Measurements from ENCODE around the gene GRK5.
A peak's percentile ranks its signal among the peaks of the same experiment; 100 is the strongest.

The GRK5 gene

DNA sequence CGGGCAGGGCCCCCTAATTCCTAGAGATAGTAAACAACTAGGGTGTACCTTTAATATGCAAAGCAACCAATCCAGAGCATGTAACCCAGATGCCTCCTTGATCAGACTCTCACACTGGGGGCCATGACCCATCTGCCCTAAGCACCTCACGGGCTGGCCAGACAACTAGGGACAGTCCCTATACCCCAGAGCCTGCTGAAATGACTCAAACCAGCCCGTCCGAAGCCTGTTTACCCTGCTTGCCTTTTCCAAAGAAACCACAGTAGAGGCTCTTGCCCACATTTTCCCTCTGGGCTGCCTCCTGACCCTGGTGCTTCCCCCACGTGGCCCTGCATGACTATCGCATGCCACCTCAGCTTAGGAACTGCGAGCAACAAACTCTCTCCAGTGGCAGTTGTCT is 288.9 kb downstream of the GRK5 start:
- no peak overlapping the region for H3K4me3 ChIP-seq (ENCODE audit: low read depth, low read length)
- no peak for DNase-seq
- in situ Hi-C loops (cut with HindIII; ENCODE audit: low pct_ligation_motif_present, low sequenced_read_pairs), result no loop called here
- H3K27ac ChIP-seq, result no peak overlapping the region
- peak; percentile 4 for TF ChIP-seq CTCF (IDR thresholded peaks at IDR 0.05; ENCODE audit: low read depth, low read length, missing control alignments)
- H3K27me3 ChIP-seq (replicated peaks), result no peaks in the 10 kb centered on the region
- no peaks in the 10 kb centered on the region for H3K36me3 ChIP-seq (replicated peaks)

GRCh38 chr10:119497243-119497642 is 289.9 kb downstream of the GRK5 start:
- no peak overlapping the region for H3K27ac ChIP-seq
- in situ Hi-C loops (cut with HindIII; ENCODE audit: low pct_ligation_motif_present, low sequenced_read_pairs), result no loop called here
- DNase-seq, result no peak
- H3K27me3 ChIP-seq (replicated peaks), result no peaks in the 10 kb centered on the region
- no peak for TF ChIP-seq CTCF (IDR thresholded peaks at IDR 0.05; ENCODE audit: low read depth, low read length, missing control alignments)
- no peaks in the 10 kb centered on the region for H3K36me3 ChIP-seq (replicated peaks)
- H3K4me3 ChIP-seq (ENCODE audit: low read depth, low read length), result no peak overlapping the region

DNA sequence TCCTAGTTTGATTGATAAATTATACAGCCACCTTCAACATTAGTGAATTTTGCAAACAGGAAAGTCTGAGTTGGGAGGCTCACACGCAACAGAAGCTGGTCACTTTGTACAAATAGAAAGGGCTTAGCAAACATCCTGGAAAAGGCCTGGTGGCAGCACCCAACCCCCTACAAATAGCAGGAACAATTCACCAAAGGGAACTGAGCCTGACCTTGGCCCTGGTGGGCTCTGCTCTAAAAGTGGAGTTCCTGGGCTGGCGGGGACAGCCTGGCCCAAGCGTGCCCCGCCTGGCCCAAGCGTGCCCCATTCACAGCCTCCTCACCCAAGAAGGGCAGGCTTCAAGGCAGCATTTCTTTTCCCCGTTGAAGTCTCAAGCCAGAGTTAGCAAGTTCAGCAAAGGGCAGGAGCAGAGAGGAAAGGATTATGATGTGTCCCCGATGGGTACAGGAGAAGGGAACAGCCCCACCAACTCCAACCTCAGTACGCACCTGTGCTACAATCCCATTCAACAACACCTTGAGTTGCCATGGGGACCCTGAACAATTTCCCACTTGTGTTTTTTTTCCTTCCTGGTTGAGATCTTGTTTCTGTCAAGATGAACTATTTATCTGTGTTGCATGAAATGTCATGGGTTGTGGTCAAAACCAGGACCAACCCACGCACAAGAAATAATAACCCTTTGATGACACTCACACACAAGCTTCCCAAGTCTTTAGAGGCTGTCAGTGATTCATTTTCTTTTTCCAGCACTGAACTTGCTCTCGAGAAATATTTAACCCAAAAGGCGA is 291.7 kb downstream of the GRK5 start:
- in situ Hi-C loops (cut with HindIII; ENCODE audit: low pct_ligation_motif_present, low sequenced_read_pairs), result no loop called here
- Histone ChIP-seq H3K27ac (no peak overlapping the region), H3K4me3 (ENCODE audit: low read depth, low read length) (no peak overlapping the region)

DNA sequence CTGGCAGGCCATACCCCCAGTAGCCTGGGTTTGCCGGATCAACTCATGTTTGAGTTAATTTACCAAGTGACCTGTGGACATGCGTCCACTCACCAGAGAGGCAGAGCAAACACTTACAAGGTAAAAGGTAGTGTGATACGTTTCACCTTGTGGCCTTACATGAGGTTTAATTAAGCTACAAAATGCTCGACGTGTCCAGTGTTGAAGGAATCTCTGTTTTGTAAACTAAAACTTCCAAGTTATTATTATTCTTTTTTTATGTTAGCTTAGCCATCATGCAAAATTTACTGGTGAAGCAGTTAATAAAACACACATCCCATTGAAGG is 292.3 kb downstream of the GRK5 start:
- Histone ChIP-seq H3K27me3 (replicated peaks) (no peaks in the 10 kb centered on the region), H3K27ac (no peak overlapping the region), H3K4me3 (ENCODE audit: low read depth, low read length) (no peak overlapping the region), H3K36me3 (replicated peaks) (peaks cover 3% of the 10 kb centered on the region)
- TF ChIP-seq CTCF (IDR thresholded peaks at IDR 0.05; ENCODE audit: low read depth, low read length, missing control alignments), result no peak
- in situ Hi-C loops (cut with HindIII; ENCODE audit: low pct_ligation_motif_present, low sequenced_read_pairs), result no loop called here
- DNase-seq, result no peak

More for the DNA sequence above, 291.7 kb downstream of the GRK5 start:
- Histone ChIP-seq H3K27me3 (replicated peaks) (no peaks in the 10 kb centered on the region), H3K36me3 (replicated peaks) (peaks cover 3% of the 10 kb centered on the region)
- DNase-seq, result peak; percentile 66
- TF ChIP-seq CTCF (IDR thresholded peaks at IDR 0.05; ENCODE audit: low read depth, low read length, missing control alignments), result no peak

DNA sequence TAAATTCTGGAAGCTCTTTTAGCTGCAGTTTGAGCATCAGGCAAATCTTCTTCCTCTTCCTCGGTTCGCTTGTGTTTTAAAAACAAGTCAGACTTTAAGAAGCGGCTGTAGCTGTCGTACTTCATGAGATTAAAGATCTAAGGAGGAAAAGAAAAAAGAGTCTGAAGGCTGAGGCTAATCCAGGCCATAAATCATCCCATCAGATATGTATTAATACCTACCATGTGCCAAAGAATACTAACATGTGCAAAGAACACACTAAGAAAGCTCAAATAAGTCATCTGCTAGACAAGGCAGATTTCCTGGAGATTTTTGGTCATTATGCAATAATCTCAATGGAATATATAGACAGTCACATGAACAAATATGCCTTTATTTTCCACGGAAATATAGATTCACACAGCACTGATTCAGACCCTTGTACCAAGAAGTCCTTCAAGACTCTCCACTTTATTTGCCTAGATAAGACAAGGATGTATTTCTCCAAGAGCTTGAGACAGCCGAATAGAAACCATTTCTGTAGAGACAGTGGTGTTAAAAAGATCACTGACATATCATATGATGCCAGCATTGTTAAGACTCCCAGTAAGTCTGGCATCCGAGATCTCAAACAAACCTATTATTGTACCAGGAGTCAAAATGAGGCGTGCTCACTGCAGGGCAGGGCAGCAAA is 292.9 kb downstream of the GRK5 start:
- no peak for DNase-seq
- no peak for TF ChIP-seq CTCF (IDR thresholded peaks at IDR 0.05; ENCODE audit: low read depth, low read length, missing control alignments)
- in situ Hi-C loops (cut with HindIII; ENCODE audit: low pct_ligation_motif_present, low sequenced_read_pairs), result no loop called here
- Histone ChIP-seq H3K4me3 (ENCODE audit: low read depth, low read length) (no peak overlapping the region), H3K36me3 (replicated peaks) (peaks cover 6% of the 10 kb centered on the region), H3K27me3 (replicated peaks) (no peaks in the 10 kb centered on the region), H3K27ac (no peak overlapping the region)

Data from brain microvascular endothelial cell (primary cell).